Breast epithelium (tissue), 3 donors: Measurements from ENCODE around the gene CRLF1.

Experiments
- POLR2A ChIP-seq: fragments of 450-650 bp; IDR thresholded peaks from one replicate; pipeline ENCODE4 v1.6.1; 2016; ENCODE audit warnings: antibody characterized with exemption, mild to moderate bottlenecking, moderate library complexity
- POLR2AphosphoS5 ChIP-seq, 3 donors: sonication (generic); formaldehyde crosslinking; IDR thresholded peaks; one replicate each; pipeline ENCODE4 v1.6.1; 2017; ENCODE audit warnings: antibody characterized with exemption in 3 of 3
- TF ChIP-seq, protein P1 (sequence below), 3 donors: fragments of 450-650 bp; IDR thresholded peaks; one replicate each; pipeline ENCODE4 v1.5.1; 2016 to 2017; ENCODE audit warnings: antibody characterized with exemption in 3 of 3, mild to moderate bottlenecking in 3 of 3, moderate library complexity in 3 of 3

DNA sequence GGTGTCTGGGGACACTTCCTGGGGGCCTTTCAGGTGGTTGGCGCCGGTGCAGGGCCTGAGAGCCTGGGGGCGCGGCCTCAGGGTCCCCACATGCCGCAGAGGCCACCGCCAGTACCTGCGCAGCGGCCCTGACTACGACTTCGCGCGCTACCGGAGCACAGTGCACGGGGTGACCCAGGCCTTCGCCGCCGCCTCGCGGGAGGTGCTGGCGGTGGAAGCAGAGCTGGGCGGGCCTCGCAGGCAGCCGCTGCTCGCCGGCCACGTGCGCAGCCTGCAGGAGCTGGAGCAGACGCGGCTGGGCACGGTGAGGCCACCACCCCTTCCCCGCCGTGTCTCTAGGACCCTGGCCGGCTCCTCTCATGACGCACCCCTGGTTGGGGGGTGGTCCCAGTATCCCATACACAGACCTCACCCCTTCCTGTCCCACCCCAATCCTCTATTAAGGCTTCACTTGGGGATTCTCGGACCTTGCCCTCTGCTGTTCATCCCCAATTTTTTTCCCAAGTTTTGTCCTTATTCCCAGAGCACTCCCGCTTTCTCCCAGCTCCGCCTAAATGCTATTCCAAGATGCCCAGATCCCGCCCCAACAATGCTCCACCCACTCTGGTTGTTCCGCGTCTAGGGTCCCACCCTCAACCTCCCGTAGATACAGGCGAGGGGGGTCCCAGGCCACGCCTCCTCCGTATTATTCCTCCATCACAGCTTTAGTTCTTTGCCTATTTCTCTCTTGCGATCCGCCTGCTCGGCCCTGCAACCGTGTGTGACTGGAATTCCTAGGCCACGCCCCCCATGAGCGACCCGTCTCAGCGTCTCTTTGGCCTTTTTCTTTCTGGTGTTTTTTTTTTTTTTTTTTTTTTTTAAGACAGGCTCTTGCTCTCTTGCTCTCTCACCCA, 17.0 kb downstream of the CRLF1 start:
- TF ChIP-seq, protein P1, sequence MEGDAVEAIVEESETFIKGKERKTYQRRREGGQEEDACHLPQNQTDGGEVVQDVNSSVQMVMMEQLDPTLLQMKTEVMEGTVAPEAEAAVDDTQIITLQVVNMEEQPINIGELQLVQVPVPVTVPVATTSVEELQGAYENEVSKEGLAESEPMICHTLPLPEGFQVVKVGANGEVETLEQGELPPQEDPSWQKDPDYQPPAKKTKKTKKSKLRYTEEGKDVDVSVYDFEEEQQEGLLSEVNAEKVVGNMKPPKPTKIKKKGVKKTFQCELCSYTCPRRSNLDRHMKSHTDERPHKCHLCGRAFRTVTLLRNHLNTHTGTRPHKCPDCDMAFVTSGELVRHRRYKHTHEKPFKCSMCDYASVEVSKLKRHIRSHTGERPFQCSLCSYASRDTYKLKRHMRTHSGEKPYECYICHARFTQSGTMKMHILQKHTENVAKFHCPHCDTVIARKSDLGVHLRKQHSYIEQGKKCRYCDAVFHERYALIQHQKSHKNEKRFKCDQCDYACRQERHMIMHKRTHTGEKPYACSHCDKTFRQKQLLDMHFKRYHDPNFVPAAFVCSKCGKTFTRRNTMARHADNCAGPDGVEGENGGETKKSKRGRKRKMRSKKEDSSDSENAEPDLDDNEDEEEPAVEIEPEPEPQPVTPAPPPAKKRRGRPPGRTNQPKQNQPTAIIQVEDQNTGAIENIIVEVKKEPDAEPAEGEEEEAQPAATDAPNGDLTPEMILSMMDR (IDR thresholded peaks at IDR 0.05) = peak in 1 of 3 donors; percentile 41
- TF ChIP-seq POLR2AphosphoS5 (IDR thresholded peaks at IDR 0.05) (peak in 1 of 3 donors; percentile 24), POLR2A (no peak)
